Osteoblast (primary cell): ENCODE data around the gene PSMC3. TPM values are rescaled to one million over a fixed set of nuclear protein-coding genes. Genes with fewer than 3 reads are reported as not detected.

Source experiments
- DNase-seq: peaks from one replicate; pipeline ENCODE4 v3.0.0; 2011; ENCODE audit warnings: low spot score, mixed read lengths; ENCODE audit not compliant: insufficient read length; ENCODE audit errors: missing footprints
- H2AFZ ChIP-seq: 2 replicates; pipeline ENCODE4 v1.6.0; 2011; ENCODE audit warnings: mild to moderate bottlenecking, low read length
- H3K27ac ChIP-seq: 2 replicates; pipeline ENCODE4 v1.5.1; 2011; ENCODE audit warnings: mild to moderate bottlenecking, low read depth, low read length, moderate library complexity
- H3K27me3 ChIP-seq: 2 replicates; pipeline ENCODE4 v1.6.0; 2012; ENCODE audit warnings: mild to moderate bottlenecking, control low read depth, inconsistent platforms, low read length, moderate library complexity; ENCODE audit not compliant: insufficient read depth
- H3K36me3 ChIP-seq: 2 replicates; pipeline ENCODE4 v1.5.1; 2011; ENCODE audit warnings: mild to moderate bottlenecking, low read length, control low read depth, moderate library complexity; ENCODE audit not compliant: insufficient read depth
- H3K4me1 ChIP-seq: 2 replicates; pipeline ENCODE4 v1.5.1; 2011; ENCODE audit warnings: mild to moderate bottlenecking, low read length, control low read depth, moderate library complexity; ENCODE audit not compliant: insufficient read depth
- H3K4me2 ChIP-seq: 2 replicates; pipeline ENCODE4 v1.6.0; 2011; ENCODE audit warnings: mild to moderate bottlenecking, low read length; ENCODE audit not compliant: insufficient read depth
- H3K4me3 ChIP-seq: fragments of 200-600 bp; sonication (generic); 3 replicates; pipeline ENCODE4 v1.5.1; 2012; ENCODE audit warnings: mild to moderate bottlenecking, low read length, inconsistent platforms; ENCODE audit not compliant: insufficient read depth
- H3K79me2 ChIP-seq: 2 replicates; pipeline ENCODE4 v1.6.0; 2012; ENCODE audit warnings: mild to moderate bottlenecking, low read length, control low read depth, inconsistent platforms; ENCODE audit not compliant: insufficient read depth
- H3K9me3 ChIP-seq: 2 replicates; pipeline ENCODE4 v1.5.1; 2011; ENCODE audit warnings: low read depth, low read length, control low read depth
- H4K20me1 ChIP-seq: 2 replicates; pipeline ENCODE4 v1.6.0; 2012; ENCODE audit warnings: mild to moderate bottlenecking, low read length, control low read depth; ENCODE audit not compliant: insufficient read depth
- CTCF ChIP-seq: IDR thresholded peaks from 2 replicates; pipeline ENCODE4 v1.5.1; 2011; ENCODE audit warnings: mild to moderate bottlenecking, low read depth, low read length, moderate library complexity; ENCODE audit errors: extremely low read depth
- total RNA-seq: library from RNA; depleted of rRNA; stranded (reverse); fragments of >200 nt; gene quantifications from 2 replicates; pipeline ENCODE4 v1.2.3, GENCODE V29; 2012

PSMC3 gene
- total RNA-seq, 1 donor: 124 TPM

GRCh38 chr11:47407746-47408590 is 18.3 kb downstream of the PSMC3 start, which contains the start of gene SLC39A13:
SLC39A13 (plus strand) TSS chr11:47408590; CDS start chr11:47410095, 1,505 bp downstream.
- H3K27me3 ChIP-seq: no peaks in the 10 kb centered on the region
- H2AFZ ChIP-seq: peak within 1 kb of the TSS; percentile 83
- peak within 1 kb of the TSS; percentile 98 for H3K27ac ChIP-seq
- peak; percentile 81 for TF ChIP-seq CTCF
- H3K4me3 ChIP-seq: peak within 1 kb of the TSS; percentile 99
- H3K36me3 ChIP-seq: peaks cover 16% of the 10 kb centered on the region
- DNase-seq: peak; percentile 100
- H3K4me2 ChIP-seq: peak within 1 kb of the TSS; percentile 100
- H3K4me1 ChIP-seq: peaks cover 33% of the 10 kb centered on the region
- H4K20me1 ChIP-seq: peaks cover 24% of the 10 kb centered on the region
- H3K9me3 ChIP-seq: no peaks in the 10 kb centered on the region
- peaks cover 37% of the 10 kb centered on the region for H3K79me2 ChIP-seq

GRCh38 chr11:47406896-47407745 is 19.1 kb downstream of the PSMC3 start:
- peaks cover 21% of the 10 kb centered on the region for H4K20me1 ChIP-seq
- peak overlapping the region; percentile 79 for H3K27ac ChIP-seq
- no peaks in the 10 kb centered on the region for H3K9me3 ChIP-seq
- peak overlapping the region; percentile 58 for H2AFZ ChIP-seq
- H3K27me3 ChIP-seq: no peaks in the 10 kb centered on the region
- peak overlapping the region; percentile 90 for H3K4me2 ChIP-seq
- peak; percentile 61 for DNase-seq
- H3K79me2 ChIP-seq: peaks cover 34% of the 10 kb centered on the region
- H3K4me3 ChIP-seq: peak overlapping the region; percentile 67
- TF ChIP-seq CTCF: peak; percentile 16
- peaks cover 33% of the 10 kb centered on the region for H3K4me1 ChIP-seq
- H3K36me3 ChIP-seq: peaks cover 16% of the 10 kb centered on the region

DNA sequence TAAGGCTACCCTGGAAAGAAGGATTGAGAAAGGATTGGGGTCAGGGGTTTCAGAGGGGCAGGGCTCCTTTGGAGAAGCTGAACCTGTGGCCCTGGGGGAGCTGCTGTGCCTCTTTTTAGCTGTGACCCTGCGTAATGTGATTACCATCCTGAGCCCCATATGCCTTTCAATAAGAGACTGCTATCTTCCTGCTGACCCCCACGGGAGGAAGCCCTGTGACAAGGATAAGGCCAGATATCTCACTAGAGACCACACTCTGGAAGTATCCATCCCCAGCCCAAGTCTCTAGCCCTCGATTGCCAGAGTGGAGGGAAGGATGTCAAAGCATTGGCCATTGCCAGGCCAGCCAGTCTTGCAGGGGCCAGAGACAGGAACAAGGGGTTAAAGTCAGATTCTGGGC is 22.7 kb downstream of the PSMC3 start:
- H2AFZ ChIP-seq: no peak overlapping the region
- H3K4me2 ChIP-seq: no peak overlapping the region
- no peaks in the 10 kb centered on the region for H3K9me3 ChIP-seq
- no peaks in the 10 kb centered on the region for H3K27me3 ChIP-seq
- H4K20me1 ChIP-seq: no peaks in the 10 kb centered on the region
- peaks cover 22% of the 10 kb centered on the region for H3K4me1 ChIP-seq
- no peak for TF ChIP-seq CTCF
- no peak overlapping the region for H3K27ac ChIP-seq
- H3K79me2 ChIP-seq: no peaks in the 10 kb centered on the region
- peak; percentile 45 for DNase-seq
- H3K36me3 ChIP-seq: no peaks in the 10 kb centered on the region
- no peak overlapping the region for H3K4me3 ChIP-seq
